GM18909 (cell line): ENCODE results near the gene BBS9.
"Not testable (repeated sequence)": the region's sequence is repeated elsewhere in the genome, so short reads cannot be mapped to it uniquely, and the experiment has no call there.

Experiments used
- ATAC-seq: cut with Tn5 transposase; IDR thresholded peaks from one replicate; pipeline ENCODE4 v1.9.1; 2021; ENCODE audit warnings: mild to moderate bottlenecking; ENCODE audit not compliant: unreplicated experiment, poor library complexity

Gene BBS9

GRCh38 chr7:33192695-33193291, 63.4 kb downstream of the BBS9 start:
- no peak for ATAC-seq

DNA sequence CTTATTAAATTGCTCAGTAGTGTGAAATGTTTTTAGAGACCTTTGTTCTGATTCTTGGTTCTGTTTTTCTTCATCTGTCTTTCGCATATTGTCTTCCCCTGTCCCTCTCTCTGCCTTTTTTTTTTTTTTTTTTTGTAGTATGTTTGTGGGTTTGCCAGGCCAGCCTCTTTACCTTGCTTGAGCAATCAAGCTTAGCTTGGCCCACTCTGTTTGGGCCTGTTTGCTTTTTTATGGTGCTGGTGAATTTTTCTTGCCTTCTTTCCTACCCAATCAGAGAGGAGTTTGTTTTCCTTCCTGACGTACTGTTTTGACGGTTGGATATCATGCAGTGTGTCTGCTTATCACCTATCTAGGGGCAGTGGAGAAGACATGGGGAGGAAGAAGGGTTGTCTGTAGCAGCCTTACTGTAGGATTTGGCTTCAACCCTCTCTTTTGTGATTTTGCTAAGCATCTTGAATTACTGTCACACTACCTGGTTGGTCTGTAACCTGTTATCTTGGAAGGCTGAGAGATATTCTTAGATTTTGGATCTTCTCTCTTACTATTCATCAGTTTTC, 64.0 kb downstream of the BBS9 start:
- ATAC-seq = no peak

DNA sequence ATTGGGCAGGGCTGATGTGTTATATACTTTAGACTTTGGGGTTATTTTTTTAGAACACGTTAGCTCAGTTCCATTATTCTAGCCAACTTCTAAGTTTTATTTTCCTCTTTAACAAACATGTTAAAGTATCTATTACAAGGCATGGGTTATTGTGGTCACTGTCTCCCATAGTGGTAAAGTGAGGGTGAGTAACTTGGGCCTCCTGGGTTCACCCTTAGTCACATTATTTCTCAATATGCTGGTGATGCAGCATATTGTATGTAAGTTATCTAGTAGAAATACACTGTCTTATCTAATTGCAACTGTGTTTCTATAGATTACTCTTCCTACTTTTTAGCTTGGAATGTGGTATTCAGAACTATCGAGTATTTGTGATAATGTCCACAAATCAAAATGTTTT, 65.9 kb downstream of the BBS9 start:
- no peak for ATAC-seq

DNA sequence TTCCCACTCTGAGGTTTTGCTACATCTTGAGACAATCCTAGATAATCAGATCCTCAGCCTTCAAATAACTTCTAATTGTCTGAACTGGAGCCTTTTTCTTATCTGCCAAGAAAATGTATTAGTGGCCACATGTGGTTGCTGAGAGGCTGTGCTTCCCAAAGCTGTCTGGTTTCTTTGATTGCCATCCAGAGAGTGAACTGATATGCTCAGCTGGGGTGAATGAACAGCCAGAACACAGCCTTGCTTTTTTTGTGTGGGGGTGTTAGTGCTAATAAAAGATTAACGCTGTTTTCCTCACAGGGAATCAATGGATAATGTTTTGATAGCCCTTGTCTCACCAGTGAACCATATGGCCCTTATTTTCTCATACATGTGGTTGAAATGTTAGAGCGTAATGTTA, 66.9 kb downstream of the BBS9 start:
- no peak for ATAC-seq

DNA sequence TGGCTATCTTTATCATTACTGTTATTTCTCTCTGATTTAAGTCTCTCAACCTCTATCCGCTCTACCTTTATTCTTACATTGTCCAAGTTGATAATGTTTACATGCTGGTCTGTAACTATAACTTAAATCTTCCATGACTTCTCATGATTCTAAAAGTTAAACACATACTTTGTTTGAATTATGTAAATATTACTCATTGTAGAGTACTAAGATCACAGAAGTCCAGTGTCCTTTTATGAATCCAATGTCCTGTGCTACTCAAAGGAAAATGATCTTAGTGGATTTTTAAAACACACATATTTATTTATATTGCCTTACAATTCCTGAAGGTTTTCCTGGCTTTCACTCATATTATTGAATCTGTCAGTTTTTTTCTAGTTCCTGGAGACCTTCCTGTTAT, 70.9 kb downstream of the BBS9 start:
- no peak for ATAC-seq

DNA sequence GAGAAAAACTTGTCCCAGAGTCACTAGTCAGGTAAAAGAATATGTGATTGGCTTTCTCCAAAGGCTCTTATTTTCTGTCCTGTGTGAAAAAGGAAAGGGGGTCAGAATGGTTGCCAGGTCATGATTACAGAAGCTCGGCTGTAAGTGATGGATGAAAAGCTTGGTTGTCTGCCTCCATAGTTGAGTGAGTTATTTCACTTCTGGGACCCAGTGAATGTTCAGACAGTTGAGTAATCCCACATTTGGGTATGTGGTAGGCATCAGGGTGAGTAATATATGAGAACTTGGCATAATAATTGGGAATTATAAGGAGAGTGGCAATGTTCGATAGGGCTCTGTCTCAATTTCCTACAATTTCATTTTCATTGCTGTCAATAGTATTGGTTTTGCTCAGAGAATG, 72.5 kb downstream of the BBS9 start:
- no peak for ATAC-seq

DNA sequence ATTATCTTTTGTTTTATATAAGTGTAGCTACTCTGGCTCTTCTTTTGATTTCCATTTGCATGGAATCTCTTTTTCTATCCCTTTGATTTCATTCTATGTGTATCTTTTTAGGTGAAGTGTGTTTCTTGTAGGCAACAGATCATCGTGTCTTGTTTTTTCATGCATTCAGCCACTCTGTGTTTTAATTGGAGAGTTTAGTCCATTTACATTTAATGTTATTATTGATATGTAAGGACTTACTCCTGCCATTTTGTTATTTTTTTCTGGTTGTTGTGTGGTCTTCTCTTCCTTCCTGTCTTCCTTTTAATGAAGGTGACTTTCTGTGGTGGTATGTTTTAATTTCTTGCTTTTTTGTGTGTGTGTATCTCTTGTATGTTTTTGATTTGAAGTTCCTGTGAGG, 81.6 kb downstream of the BBS9 start:
- ATAC-seq = no peak

DNA sequence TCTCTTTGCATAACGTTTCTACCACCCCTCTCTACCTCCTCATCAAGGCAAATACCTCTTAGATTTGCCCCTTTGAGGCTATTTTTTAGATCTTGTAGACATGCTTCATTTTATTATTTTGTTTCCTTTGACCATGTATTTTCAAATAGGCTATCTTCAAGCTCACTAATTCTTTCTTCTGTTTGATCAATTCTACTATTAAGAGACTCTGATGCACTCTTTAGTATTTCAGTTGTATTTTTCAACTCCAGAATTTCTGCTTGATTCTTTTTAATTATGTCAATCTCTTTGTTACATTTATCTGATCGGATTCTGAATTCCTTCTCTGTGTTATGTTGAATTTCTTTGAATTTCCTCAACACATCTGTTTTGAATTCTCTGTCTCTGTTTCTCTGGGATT, 82.8 kb downstream of the BBS9 start:
- ATAC-seq = no peak

DNA sequence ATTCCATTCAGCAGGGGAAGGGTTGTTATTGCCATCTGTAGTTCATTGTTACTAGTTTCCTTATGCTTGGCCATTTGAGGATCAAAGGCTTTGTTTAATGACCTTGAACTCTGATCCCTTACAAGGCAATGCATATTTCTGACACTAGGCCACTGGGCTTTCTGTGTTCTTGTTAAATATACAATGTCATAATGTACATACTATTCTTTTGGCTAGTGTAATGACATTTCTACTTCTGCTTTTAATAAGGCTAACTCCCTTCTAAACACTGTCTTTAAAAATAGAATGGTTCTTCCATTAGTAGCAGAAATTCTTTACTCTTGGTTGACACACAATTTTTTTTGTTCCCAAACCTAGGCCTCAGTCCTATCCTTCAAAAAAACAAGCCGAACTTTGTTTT, 86.6 kb downstream of the BBS9 start:
- no peak for ATAC-seq

DNA sequence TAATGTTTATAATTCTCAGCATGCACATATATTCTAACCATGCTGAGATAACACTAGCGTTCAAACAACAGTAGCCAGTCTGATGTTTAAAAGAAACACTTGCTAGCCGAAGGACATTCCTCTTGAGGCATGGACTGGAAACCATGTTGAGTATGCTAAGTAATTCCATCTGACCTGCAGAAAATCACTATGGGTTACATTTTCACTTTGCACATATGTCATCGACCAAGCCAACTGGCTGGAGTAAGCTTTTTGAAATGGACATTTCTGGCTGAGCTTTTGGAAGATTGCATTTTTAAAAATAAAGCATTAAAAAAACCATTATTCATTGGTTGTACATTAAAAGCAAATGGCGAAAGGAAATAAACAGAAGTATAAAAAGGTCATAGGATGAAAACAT, 88.2 kb downstream of the BBS9 start:
- ATAC-seq = no peak

DNA sequence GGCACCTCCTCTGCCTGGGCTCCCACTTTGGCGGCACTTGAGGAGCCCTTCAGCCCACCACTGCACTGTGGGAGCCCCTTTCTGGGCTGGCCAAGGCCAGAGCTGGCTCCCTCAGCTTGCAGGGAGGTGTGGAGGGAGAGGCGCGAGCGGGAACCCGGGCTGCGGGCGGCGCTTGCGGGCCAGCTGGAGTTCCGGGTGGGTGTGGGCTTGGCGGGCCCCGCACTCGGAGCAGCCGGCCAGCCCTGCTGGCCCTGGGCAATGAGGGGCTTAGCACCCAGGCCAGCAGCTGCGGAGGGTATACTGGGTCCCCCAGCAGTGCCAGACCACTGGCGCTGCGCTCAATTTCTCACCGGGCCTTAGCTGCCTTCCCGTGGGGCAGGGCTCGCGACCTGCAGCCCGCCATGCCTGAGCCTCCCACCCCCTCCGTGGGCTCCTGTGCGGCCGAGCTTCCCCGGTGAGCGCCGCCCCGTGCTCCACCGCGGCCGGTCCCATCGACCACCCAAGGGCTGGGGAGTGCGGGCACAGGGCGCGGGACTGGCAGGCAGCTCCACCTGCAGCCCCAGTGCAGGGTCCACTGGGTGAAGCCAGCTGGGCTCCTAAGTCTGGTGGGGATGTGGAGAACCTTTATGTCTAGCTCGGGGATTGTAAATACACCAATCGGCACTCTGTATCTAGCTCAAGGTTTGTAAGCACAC, 89.6 kb downstream of the BBS9 start:
- not testable (repeated sequence) for ATAC-seq

- no peak for ATAC-seq
Observed at GRCh38 chr7:33220231-33220630, 90.9 kb downstream of the BBS9 start.

GRCh38 chr7:33221390-33221789, 92.0 kb downstream of the BBS9 start:
- ATAC-seq = no peak

- no peak for ATAC-seq
Observed at GRCh38 chr7:33232632-33233145, 103.3 kb downstream of the BBS9 start.

DNA sequence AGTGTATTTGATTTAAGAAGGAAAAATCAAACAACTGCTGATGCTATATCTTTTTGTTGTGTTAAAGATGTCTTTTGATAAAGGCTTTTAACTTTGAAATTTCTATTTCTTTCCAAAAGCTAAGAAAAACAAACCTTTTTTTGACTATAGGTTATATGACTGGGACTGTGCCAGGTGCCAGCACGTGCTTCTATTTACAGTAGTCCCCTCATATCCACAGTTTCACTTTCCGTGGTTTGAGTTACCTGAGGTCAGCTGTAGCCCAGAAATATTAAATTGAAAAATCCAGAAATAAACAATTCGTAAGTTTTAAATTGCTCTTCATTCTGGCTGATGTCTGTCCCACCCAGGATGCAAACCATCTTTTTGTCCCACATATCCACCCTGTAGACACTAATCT, 104.3 kb downstream of the BBS9 start:
- no peak for ATAC-seq

GRCh38 chr7:33237036-33237435, 107.7 kb downstream of the BBS9 start:
- ATAC-seq = no peak

- no peak for ATAC-seq
Observed at GRCh38 chr7:33243319-33243881, 114.0 kb downstream of the BBS9 start.

GRCh38 chr7:33248671-33249070, 119.3 kb downstream of the BBS9 start:
- no peak for ATAC-seq

DNA sequence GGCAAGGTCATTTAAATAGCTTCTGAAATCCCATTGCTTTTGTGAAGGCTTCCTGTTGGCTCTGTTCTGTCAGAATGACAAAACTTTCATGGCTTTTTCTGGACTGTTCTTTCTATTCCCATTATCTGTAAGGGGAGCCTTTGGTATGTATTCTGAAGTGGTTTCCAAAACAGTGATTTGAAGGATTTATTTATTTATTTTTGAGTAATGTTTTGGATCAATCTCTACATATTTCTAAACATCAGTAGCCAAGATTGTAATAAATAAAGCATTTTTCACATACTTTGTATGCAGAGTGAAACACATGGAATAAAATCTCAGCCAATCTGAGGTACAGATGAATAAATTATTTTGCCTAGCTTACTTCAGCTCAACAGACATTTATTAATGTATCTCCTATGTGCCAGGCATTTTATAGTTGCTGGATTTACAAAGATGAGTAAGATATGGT, 121.1 kb downstream of the BBS9 start:
- ATAC-seq = no peak

- ATAC-seq = no peak
Observed at GRCh38 chr7:33251301-33251700, 121.9 kb downstream of the BBS9 start.

GRCh38 chr7:33258491-33258951, 129.2 kb downstream of the BBS9 start:
- ATAC-seq = no peak
